Keratinocyte (primary cell): ENCODE data around the gene PTGES2.

Experiments
- EZH2 ChIP-seq: IDR thresholded peaks from one replicate; pipeline ENCODE4 v1.6.1; 2012; ENCODE audit warnings: inconsistent platforms, mild to moderate bottlenecking, low read length, moderate library complexity
- TF ChIP-seq, protein P1 (sequence below), 3 experiments: IDR thresholded peaks in 1 of 3; conservative IDR thresholded peaks in 1 of 3; optimal IDR thresholded peaks in 1 of 3; 2 replicates in 2 of 3; 3 replicates in 1 of 3; pipeline versions ENCODE3 to v1.5.1; 2011; ENCODE audit warnings: low read length in 3 of 3, mild to moderate bottlenecking in 3 of 3, moderate library complexity in 2 of 3, control low read depth in 1 of 3, inconsistent platforms in 1 of 3; ENCODE audit not compliant: insufficient read depth in 2 of 3; ENCODE audit errors: extremely low read depth in 1 of 3

DNA sequence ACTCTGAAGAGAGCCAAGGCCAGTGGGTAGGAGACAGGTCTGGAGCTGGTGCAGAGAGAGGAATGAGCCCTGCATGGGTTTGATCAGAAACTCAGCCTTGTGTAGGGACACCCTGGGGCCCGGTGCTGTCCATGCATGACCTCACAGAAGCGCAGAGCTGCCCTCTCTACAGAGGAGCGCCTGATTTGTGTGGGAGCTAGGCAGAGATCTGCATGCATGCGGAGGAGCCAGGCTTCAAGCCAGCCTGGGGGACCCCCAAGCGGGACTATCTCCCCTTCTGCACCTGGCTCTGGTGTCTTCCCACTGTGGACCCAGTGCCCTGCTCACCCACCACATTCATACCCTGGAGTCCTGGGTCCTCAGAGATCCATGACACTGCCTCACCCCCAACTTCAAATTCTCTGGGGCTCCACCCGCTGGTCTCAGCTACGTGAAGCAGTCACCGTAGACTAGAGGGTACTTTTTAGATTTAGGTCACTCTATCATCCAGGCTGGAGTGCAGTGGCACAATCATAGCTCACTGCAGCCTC lies 19.1 kb upstream of the PTGES2 start:
- no peak for TF ChIP-seq EZH2
- TF ChIP-seq, protein P1, sequence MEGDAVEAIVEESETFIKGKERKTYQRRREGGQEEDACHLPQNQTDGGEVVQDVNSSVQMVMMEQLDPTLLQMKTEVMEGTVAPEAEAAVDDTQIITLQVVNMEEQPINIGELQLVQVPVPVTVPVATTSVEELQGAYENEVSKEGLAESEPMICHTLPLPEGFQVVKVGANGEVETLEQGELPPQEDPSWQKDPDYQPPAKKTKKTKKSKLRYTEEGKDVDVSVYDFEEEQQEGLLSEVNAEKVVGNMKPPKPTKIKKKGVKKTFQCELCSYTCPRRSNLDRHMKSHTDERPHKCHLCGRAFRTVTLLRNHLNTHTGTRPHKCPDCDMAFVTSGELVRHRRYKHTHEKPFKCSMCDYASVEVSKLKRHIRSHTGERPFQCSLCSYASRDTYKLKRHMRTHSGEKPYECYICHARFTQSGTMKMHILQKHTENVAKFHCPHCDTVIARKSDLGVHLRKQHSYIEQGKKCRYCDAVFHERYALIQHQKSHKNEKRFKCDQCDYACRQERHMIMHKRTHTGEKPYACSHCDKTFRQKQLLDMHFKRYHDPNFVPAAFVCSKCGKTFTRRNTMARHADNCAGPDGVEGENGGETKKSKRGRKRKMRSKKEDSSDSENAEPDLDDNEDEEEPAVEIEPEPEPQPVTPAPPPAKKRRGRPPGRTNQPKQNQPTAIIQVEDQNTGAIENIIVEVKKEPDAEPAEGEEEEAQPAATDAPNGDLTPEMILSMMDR (optimal IDR thresholded peaks at IDR 0.05 in 1 of 3, IDR thresholded peaks at IDR 0.05 in 1 of 3, conservative IDR thresholded peaks at IDR 0.05 in 1 of 3; ENCODE audit: extremely low read depth in 1 of 3, insufficient read depth in 2 of 3, low read length in 3 of 3): no peak
